ENCODE results near the gene ACAD9.

- TF ChIP-seq ARNT (IDR thresholded peaks at IDR 0.05) = no peak
- TF ChIP-seq FOXK2 (IDR thresholded peaks at IDR 0.05) = no peak
- no peak for TF ChIP-seq ZNF384 (IDR thresholded peaks at IDR 0.05)
- TF ChIP-seq SP1 (IDR thresholded peaks at IDR 0.05) = no peak
- no peak for TF ChIP-seq FOXM1 (IDR thresholded peaks at IDR 0.05; ENCODE audit: borderline replicate concordance)
- TF ChIP-seq ELF4 (IDR thresholded peaks at IDR 0.05) = no peak
- no peak for TF ChIP-seq LEF1 (IDR thresholded peaks at IDR 0.05; ENCODE audit: borderline replicate concordance)
- TF ChIP-seq HDGF (IDR thresholded peaks at IDR 0.05; ENCODE audit: borderline replicate concordance) = no peak
- TF ChIP-seq BHLHE40 (IDR thresholded peaks at IDR 0.05; ENCODE audit: borderline replicate concordance) = no peak
- no peak for TF ChIP-seq CTBP1 (IDR thresholded peaks at IDR 0.05; ENCODE audit: borderline replicate concordance)
- no peak for TF ChIP-seq NFRKB (IDR thresholded peaks at IDR 0.05)
- no peak for TF ChIP-seq L3MBTL2 (conservative IDR thresholded peaks at IDR 0.05)
- no peak for TF ChIP-seq FOXA1 (IDR thresholded peaks at IDR 0.05)
Observed at GRCh38 chr3:128881576-128881975, 2.2 kb downstream of the ACAD9 start.
